CD4-positive, alpha-beta T cell treated with Interleukin-4 for 4 hours (primary cell): ENCODE data around the gene APBB3.
"Not testable (repeated sequence)": the region's sequence is repeated elsewhere in the genome, so short reads cannot be mapped to it uniquely, and the experiment has no call there.

Source experiments
- DNase-seq: peaks from one replicate; pipeline ENCODE4 v3.0.0-alpha.2; 2020

APBB3 gene

GRCh38 chr5:140564196-140565023 is at the start of gene APBB3, which contains the start of gene SLC35A4:
Gene APBB3, minus strand, starts transcription at chr5:140564598. Its CDS starts 353 bp downstream, at chr5:140564245.
Gene SLC35A4, plus strand, starts transcription at chr5:140564828. Its CDS starts 2,342 bp downstream, at chr5:140567170.
- DNase-seq = peak; percentile 99

- DNase-seq = no peak
Observed at GRCh38 chr5:140611020-140611521, 46.7 kb upstream of the APBB3 start.

- DNase-seq = no peak
Observed at GRCh38 chr5:140609126-140609525, 44.7 kb upstream of the APBB3 start.

GRCh38 chr5:140608722-140609121 is 44.3 kb upstream of the APBB3 start:
- no peak for DNase-seq

- no peak for DNase-seq
Observed at GRCh38 chr5:140607031-140607430, 42.6 kb upstream of the APBB3 start.

GRCh38 chr5:140605879-140606278 is 41.5 kb upstream of the APBB3 start:
- no peak for DNase-seq

GRCh38 chr5:140603734-140604133 is 39.3 kb upstream of the APBB3 start:
- DNase-seq = no peak

- DNase-seq = not testable (repeated sequence)
Observed at GRCh38 chr5:140603446-140603698, 39.0 kb upstream of the APBB3 start.

- no peak for DNase-seq
Observed at GRCh38 chr5:140602147-140602546, 37.7 kb upstream of the APBB3 start.

- DNase-seq = no peak
Observed at GRCh38 chr5:140600096-140600495, 35.7 kb upstream of the APBB3 start.

- DNase-seq = no peak
Observed at GRCh38 chr5:140598836-140599235, 34.4 kb upstream of the APBB3 start.

- DNase-seq = no peak
Observed at GRCh38 chr5:140596321-140596741, 31.9 kb upstream of the APBB3 start.

GRCh38 chr5:140595538-140596300 is 31.3 kb upstream of the APBB3 start:
- DNase-seq = no peak

- DNase-seq = no peak
Observed at GRCh38 chr5:140594169-140594568, 29.8 kb upstream of the APBB3 start.

GRCh38 chr5:140593070-140593469 is 28.7 kb upstream of the APBB3 start:
- DNase-seq = not testable (repeated sequence)

- no peak for DNase-seq
Observed at GRCh38 chr5:140591747-140592372, 27.5 kb upstream of the APBB3 start.

- no peak for DNase-seq
Observed at GRCh38 chr5:140590861-140591260, 26.5 kb upstream of the APBB3 start.

- no peak for DNase-seq
Observed at GRCh38 chr5:140588311-140589070, 24.1 kb upstream of the APBB3 start.

- no peak for DNase-seq
Observed at GRCh38 chr5:140587495-140587894, 23.1 kb upstream of the APBB3 start.

GRCh38 chr5:140579188-140579747 is 14.9 kb upstream of the APBB3 start:
- DNase-seq = not testable (repeated sequence)

GRCh38 chr5:140576776-140577201 is 12.4 kb upstream of the APBB3 start:
- DNase-seq = no peak

GRCh38 chr5:140575309-140575708 is 10.9 kb upstream of the APBB3 start:
- no peak for DNase-seq
